Activated T-helper 1 cell treated with anti-CD3 and anti-CD28 coated beads, Interleukin-12 subunit alpha, Interleukin-12 subunit beta, Interleukin-2, Interleukin-4 antibody, amounts not matched to agents 30 ng/mL and 10 ng/mL and 1 ng/mL, durations not matched to agents 14 hours and 24 hours and 36 hours (primary cell): ENCODE data around the gene MYO9A. TPM values are rescaled to one million over a fixed set of nuclear protein-coding genes. Genes with fewer than 3 reads are reported as not detected.

ENCODE experiments used
- DNase-seq: peaks from one replicate; pipeline ENCODE4 v3.0.0; 2021; ENCODE audit warnings: low spot score
- H3K27ac Mint-ChIP-seq: one replicate; pipeline ENCODE4 v1.8.0; 2021; ENCODE audit warnings: mild to moderate bottlenecking, mixed read lengths
- H3K27me3 Mint-ChIP-seq: one replicate; pipeline ENCODE4 v1.8.0; 2022; ENCODE audit warnings: mild to moderate bottlenecking, moderate library complexity, mixed read lengths; ENCODE audit not compliant: insufficient read depth
- H3K36me3 Mint-ChIP-seq: one replicate; pipeline ENCODE4 v1.8.0; 2021; ENCODE audit warnings: low read depth, mixed read lengths
- H3K4me1 Mint-ChIP-seq: one replicate; pipeline ENCODE4 v1.8.0; 2021; ENCODE audit warnings: low read depth, mixed read lengths
- H3K4me3 Mint-ChIP-seq: one replicate; pipeline ENCODE4 v1.8.0; 2021; ENCODE audit warnings: mild to moderate bottlenecking, moderate library complexity, mixed read lengths
- H3K9me3 Mint-ChIP-seq: one replicate; pipeline ENCODE4 v1.8.0; 2021; ENCODE audit warnings: mixed read lengths
- intact Hi-C: fragments of 100-400 bp; cut with micrococcal nuclease; formaldehyde crosslinking; loops from one replicate; pipeline ENCODE4 v1.15.1; 2024
- total RNA-seq: library from RNA; stranded (reverse); gene quantifications from 2 replicates; pipeline ENCODE4 v1.2.3, GENCODE V29; 2022

Gene MYO9A
- total RNA-seq, 1 donor from 2014 or later: 15.2 TPM

DNA sequence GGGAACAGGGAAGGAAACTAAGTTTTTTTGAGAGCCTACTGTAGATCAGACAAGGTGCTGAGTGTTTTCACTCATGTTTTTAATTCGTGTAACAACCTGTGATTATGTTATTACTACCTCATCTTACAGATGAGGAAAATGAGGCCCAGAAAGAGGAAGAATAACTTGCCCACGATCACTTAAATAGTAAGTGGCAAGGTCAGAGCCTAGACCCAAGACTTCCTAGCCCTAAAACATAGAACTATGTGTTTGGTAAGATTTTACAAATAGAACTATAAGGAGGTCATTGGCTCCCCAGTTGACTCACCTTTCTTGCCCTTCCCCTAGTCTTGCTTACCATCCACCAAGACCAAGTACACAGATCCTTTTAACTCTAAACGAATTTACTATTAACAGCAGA, 14.0 kb upstream of the MYO9A start:
- DNase-seq: no peak
- Mint-ChIP-seq H3K27me3 (peaks cover 15% of the 10 kb centered on the region), H3K4me1 (no peaks in the 10 kb centered on the region), H3K4me3 (no peak overlapping the region), H3K9me3 (no peaks in the 10 kb centered on the region), H3K27ac (no peak overlapping the region), H3K36me3 (no peaks in the 10 kb centered on the region)
- intact Hi-C loops: no loop called here

- Mint-ChIP-seq H3K9me3 (no peaks in the 10 kb centered on the region), H3K4me1 (no peaks in the 10 kb centered on the region), H3K27me3 (peaks cover 15% of the 10 kb centered on the region), H3K4me3 (no peak overlapping the region), H3K36me3 (no peaks in the 10 kb centered on the region), H3K27ac (no peak overlapping the region)
- DNase-seq: no peak
- intact Hi-C loops: no loop called here
Measured at GRCh38 chr15:72130272-72130671, 12.3 kb upstream of the MYO9A start.

DNA sequence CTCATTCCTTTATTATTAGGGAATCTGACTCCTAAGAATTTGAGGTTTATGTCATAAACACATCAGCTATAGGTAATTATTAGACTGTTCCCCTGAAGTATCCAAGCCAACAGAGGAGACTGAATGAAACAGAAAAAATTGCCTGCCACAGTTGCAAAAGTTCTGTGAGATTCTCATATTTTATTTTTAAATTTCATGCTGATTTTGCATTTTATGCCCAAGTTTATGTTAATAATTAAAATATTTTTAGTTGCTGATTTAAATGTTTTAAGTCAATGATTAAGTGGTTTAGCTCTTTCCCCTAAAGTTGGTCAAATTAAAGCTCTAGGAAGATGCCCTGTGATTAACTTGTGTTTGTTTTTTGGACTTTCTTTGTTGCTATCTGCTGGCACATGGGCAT, 10.4 kb upstream of the MYO9A start:
- Mint-ChIP-seq H3K36me3 (no peaks in the 10 kb centered on the region), H3K4me1 (no peaks in the 10 kb centered on the region), H3K4me3 (no peak overlapping the region), H3K27me3 (peaks cover 17% of the 10 kb centered on the region), H3K27ac (no peak overlapping the region), H3K9me3 (no peaks in the 10 kb centered on the region)
- no peak for DNase-seq
- intact Hi-C loops: no loop called here

GRCh38 chr15:72127724-72128322, 9.9 kb upstream of the MYO9A start:
- H3K9me3 Mint-ChIP-seq: no peaks in the 10 kb centered on the region
- peaks cover 14% of the 10 kb centered on the region for H3K27me3 Mint-ChIP-seq

DNA sequence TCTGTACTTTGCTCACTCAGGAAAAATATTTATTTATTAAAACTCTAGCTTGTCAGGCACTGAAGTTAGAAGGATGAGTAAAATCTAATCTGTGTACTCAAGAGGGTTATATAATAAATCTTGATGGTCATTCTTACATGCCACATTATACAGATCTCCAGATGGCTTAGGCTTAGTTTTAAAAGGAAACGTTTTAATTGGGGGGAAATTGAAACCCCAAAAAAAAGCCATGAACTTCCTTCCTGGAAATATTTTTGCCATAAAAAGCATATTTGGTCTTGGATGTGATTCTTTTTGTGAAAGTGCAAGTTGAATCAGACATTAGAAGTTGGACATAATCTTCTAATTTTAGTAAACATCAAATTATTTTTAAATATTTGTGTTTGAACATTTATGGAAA, 6.3 kb upstream of the MYO9A start:
- Mint-ChIP-seq H3K27ac (no peak overlapping the region), H3K4me3 (no peak overlapping the region), H3K36me3 (no peaks in the 10 kb centered on the region), H3K9me3 (no peaks in the 10 kb centered on the region), H3K27me3 (peaks cover 14% of the 10 kb centered on the region), H3K4me1 (peaks cover under 1% of the 10 kb centered on the region)
- no peak for DNase-seq
- intact Hi-C loops: no loop called here

More at GRCh38 chr15:72127724-72128322, 9.9 kb upstream of the MYO9A start:
- Mint-ChIP-seq H3K4me3 (no peak overlapping the region), H3K36me3 (no peaks in the 10 kb centered on the region), H3K27ac (no peak overlapping the region), H3K4me1 (no peaks in the 10 kb centered on the region)
- intact Hi-C loops: no loop called here
- no peak for DNase-seq

DNA sequence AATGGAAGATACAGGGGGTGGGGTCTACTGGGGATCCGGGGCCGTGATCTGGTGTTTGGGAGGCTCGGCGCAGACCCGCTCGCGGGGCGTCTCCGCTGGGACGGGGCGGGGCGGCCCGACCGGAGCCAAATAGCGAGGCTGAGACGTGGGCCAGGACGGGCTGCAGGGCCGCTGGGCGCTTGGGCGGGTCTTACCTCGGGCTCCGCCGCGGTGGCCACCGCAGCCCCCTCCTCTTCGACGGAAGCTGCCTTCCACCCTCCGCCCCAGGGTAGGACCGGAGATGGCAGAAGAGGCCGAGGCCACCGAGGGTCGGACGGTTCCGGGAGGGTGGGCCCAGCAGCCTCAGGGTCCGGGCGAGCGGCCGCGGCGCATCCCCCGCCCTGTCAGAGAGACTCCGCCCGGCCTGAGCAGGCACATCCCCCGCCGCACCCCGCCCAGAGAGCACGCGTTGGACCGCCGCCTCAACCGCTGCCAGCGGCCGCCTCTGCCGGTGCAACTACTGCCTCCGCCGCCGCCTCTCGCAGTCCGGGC, 399 bp downstream of the MYO9A start:
- Mint-ChIP-seq H3K27me3 (peaks cover 16% of the 10 kb centered on the region), H3K4me1 (peaks cover 23% of the 10 kb centered on the region), H3K36me3 (no peaks in the 10 kb centered on the region), H3K9me3 (no peaks in the 10 kb centered on the region), H3K4me3 (peak overlapping the region; percentile 93), H3K27ac (peak overlapping the region; percentile 83)
- peak; percentile 67 for DNase-seq
- intact Hi-C loops: loop anchor here (1.0 to 2.0 kb wide), 8 partner anchors 24 to 667 kb away; partner anchors contain the start of genes CELF6, HEXA and PARP6

DNA sequence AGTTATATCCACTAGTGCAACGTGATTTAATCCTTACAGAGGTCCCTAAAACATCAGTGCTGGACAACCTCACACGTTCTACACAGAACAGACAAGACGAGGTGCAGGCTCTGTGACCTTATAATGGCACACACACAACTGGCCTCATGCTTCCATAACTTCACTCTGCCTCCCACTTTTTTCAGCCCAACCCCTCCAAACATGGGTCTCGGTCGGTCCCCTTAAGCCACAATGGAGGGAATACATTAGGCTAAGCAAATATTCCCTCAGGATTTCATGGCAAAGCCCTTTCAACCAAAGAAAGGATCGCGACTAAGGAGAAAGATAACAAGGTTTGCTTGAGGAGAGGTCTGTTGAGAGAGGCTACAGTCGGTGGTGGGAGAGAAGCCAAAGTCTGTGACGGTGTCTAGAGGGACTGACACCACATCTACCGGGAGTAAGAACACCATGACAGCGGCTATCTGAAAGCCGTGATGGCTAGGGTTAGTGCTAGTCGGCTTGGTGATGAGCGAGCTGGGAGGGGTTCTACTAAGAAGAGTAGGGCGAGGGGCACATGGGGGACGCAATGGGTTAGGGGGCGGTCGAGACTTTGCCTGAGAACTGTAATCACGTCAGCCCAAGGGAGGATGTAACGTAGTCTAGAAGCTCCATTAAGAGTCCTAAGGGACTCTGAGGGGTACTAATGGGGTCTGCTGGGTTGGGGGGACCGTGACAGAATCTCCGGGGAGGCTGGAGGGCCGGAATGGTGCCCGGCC, 1.0 kb downstream of the MYO9A start:
- DNase-seq: peak; percentile 17
- Mint-ChIP-seq H3K4me1 (peaks cover 23% of the 10 kb centered on the region), H3K36me3 (no peaks in the 10 kb centered on the region), H3K9me3 (no peaks in the 10 kb centered on the region), H3K27ac (peak overlapping the region; percentile 83), H3K27me3 (peaks cover 16% of the 10 kb centered on the region), H3K4me3 (peak overlapping the region; percentile 93)
- intact Hi-C loops: no loop called here

DNA sequence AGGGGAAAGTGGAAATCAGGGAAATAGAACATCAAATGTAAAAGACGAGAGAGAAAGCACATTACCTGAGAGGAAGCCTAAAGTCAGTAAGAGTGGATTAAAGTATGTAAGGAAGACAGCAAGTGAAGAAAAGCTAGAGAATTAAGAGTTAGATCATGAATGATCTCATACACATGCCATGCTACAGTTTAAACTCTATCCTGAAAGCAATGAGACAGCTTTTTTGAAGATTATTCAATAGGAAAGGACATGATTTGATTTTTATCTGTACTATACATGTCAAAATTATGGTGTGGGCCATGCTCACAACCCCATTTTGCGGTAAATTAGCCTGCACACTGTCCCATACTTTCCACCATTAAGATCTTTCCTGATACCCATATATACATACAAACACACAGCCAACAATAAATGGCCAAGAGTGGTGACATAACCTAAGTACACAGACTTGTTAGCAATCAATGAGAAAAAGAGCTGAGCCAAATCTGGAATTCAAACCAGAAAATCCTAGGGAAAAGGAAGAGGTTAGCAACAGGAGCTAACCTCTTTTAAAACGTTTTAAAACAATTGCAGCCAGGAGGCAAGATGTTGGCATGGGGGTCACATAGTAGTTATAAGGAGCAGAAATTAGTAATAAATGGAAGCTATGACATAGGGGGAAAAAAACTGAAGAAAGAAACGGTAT, 4.5 kb downstream of the MYO9A start:
- Mint-ChIP-seq H3K4me1 (peaks cover 15% of the 10 kb centered on the region), H3K36me3 (no peaks in the 10 kb centered on the region), H3K27ac (no peak overlapping the region), H3K9me3 (no peaks in the 10 kb centered on the region), H3K4me3 (no peak overlapping the region), H3K27me3 (peaks cover 16% of the 10 kb centered on the region)
- intact Hi-C loops: no loop called here
- DNase-seq: no peak

DNA sequence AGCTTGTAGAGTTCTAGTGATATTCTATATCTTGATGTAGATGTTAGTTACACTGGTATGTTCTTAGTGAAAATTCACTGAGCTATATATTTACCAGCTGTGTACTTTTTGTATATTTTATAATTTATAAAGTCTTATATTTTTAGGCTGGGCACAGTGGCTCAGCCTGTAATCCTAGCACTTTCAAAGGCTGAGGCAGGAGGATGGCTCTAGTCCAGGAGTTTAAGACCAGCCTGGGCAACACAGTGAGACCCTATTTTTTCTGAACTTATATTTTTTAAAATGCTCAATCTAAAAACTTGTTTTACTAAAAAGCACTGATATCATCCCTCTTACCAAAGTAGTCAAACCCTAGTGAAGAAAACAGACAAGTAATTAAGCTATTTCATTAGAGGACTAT, 5.1 kb downstream of the MYO9A start:
- no peak for DNase-seq
- Mint-ChIP-seq H3K4me1 (peaks cover 15% of the 10 kb centered on the region), H3K9me3 (no peaks in the 10 kb centered on the region), H3K27ac (no peak overlapping the region), H3K4me3 (no peak overlapping the region), H3K36me3 (no peaks in the 10 kb centered on the region), H3K27me3 (peaks cover 16% of the 10 kb centered on the region)
- intact Hi-C loops: no loop called here

- peaks cover 16% of the 10 kb centered on the region for H3K27me3 Mint-ChIP-seq
- peaks cover 14% of the 10 kb centered on the region for H3K4me1 Mint-ChIP-seq
- intact Hi-C loops: no loop called here
- H3K9me3 Mint-ChIP-seq: no peaks in the 10 kb centered on the region
- no peak overlapping the region for H3K27ac Mint-ChIP-seq
- DNase-seq: no peak
- no peak overlapping the region for H3K4me3 Mint-ChIP-seq
- H3K36me3 Mint-ChIP-seq: no peaks in the 10 kb centered on the region
Measured at GRCh38 chr15:72112116-72112515, 5.8 kb downstream of the MYO9A start.

DNA sequence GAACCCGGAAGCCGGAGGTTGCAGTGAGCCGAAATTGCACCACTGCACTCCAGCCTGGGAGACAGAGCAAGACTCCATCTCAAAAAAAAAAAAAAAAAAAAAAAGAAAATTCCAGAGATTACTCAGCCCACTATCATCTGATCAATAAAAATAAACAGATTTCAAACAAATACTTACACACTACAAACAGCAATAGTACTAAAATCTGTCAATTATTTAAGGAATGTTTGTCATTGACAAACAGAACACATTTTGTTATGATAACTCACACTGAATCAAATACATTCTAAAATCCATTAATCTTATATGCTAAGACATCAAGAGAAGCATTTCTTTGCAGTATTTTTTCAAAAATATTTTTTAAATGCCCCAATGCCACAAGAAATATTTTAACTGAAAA, 7.6 kb downstream of the MYO9A start:
- DNase-seq: no peak
- Mint-ChIP-seq H3K27me3 (peaks cover 6% of the 10 kb centered on the region), H3K4me1 (no peaks in the 10 kb centered on the region), H3K36me3 (no peaks in the 10 kb centered on the region), H3K9me3 (no peaks in the 10 kb centered on the region), H3K4me3 (no peak overlapping the region), H3K27ac (no peak overlapping the region)
- intact Hi-C loops: no loop called here

- no peaks in the 10 kb centered on the region for H3K36me3 Mint-ChIP-seq
- intact Hi-C loops: no loop called here
- no peak overlapping the region for H3K27ac Mint-ChIP-seq
- H3K4me1 Mint-ChIP-seq: no peaks in the 10 kb centered on the region
- H3K9me3 Mint-ChIP-seq: no peaks in the 10 kb centered on the region
- DNase-seq: no peak
- H3K27me3 Mint-ChIP-seq: peaks cover 8% of the 10 kb centered on the region
- H3K4me3 Mint-ChIP-seq: no peak overlapping the region
Measured at GRCh38 chr15:72106068-72106467, 11.9 kb downstream of the MYO9A start.

DNA sequence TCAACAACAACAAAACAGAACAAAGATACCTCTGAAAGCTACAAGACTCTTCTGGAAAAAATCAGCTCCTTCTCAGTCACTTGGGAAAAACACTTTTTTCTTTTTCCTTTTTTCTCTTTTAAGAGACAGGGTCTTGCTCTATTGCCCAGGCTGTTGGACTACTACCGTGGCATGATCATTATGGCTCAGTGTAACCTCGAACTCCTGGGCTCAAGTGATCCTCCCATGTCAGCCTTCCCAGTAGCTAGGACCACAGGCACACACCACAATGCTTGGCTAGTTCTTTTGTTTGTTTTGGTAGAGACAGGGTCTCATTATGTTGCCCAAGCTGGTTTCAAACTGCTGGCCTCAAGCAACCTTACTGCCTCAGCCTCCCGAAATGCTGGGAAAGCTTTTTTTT, 12.8 kb downstream of the MYO9A start:
- no peak overlapping the region for H3K4me3 Mint-ChIP-seq
- H3K36me3 Mint-ChIP-seq: no peaks in the 10 kb centered on the region
- H3K27me3 Mint-ChIP-seq: peaks cover 8% of the 10 kb centered on the region
- intact Hi-C loops: no loop called here
- no peak overlapping the region for H3K27ac Mint-ChIP-seq
- H3K4me1 Mint-ChIP-seq: no peaks in the 10 kb centered on the region
- DNase-seq: no peak
- no peaks in the 10 kb centered on the region for H3K9me3 Mint-ChIP-seq
